Osteoblast (primary cell): ENCODE data around the gene PMIS2. TPM values are rescaled to one million over a fixed set of nuclear protein-coding genes. Genes with fewer than 3 reads are reported as not detected.

Experiments
- DNase-seq: peaks from one replicate; pipeline ENCODE4 v3.0.0; 2011; ENCODE audit warnings: low spot score, mixed read lengths; ENCODE audit not compliant: insufficient read length; ENCODE audit errors: missing footprints
- H2AFZ ChIP-seq: 2 replicates; pipeline ENCODE4 v1.6.0; 2011; ENCODE audit warnings: mild to moderate bottlenecking, low read length
- H3K27ac ChIP-seq: 2 replicates; pipeline ENCODE4 v1.5.1; 2011; ENCODE audit warnings: mild to moderate bottlenecking, low read depth, low read length, moderate library complexity
- H3K27me3 ChIP-seq: 2 replicates; pipeline ENCODE4 v1.6.0; 2012; ENCODE audit warnings: mild to moderate bottlenecking, control low read depth, inconsistent platforms, low read length, moderate library complexity; ENCODE audit not compliant: insufficient read depth
- H3K36me3 ChIP-seq: 2 replicates; pipeline ENCODE4 v1.5.1; 2011; ENCODE audit warnings: mild to moderate bottlenecking, low read length, control low read depth, moderate library complexity; ENCODE audit not compliant: insufficient read depth
- H3K4me1 ChIP-seq: 2 replicates; pipeline ENCODE4 v1.5.1; 2011; ENCODE audit warnings: mild to moderate bottlenecking, low read length, control low read depth, moderate library complexity; ENCODE audit not compliant: insufficient read depth
- H3K4me2 ChIP-seq: 2 replicates; pipeline ENCODE4 v1.6.0; 2011; ENCODE audit warnings: mild to moderate bottlenecking, low read length; ENCODE audit not compliant: insufficient read depth
- H3K4me3 ChIP-seq: fragments of 200-600 bp; sonication (generic); 3 replicates; pipeline ENCODE4 v1.5.1; 2012; ENCODE audit warnings: mild to moderate bottlenecking, low read length, inconsistent platforms; ENCODE audit not compliant: insufficient read depth
- H3K79me2 ChIP-seq: 2 replicates; pipeline ENCODE4 v1.6.0; 2012; ENCODE audit warnings: mild to moderate bottlenecking, low read length, control low read depth, inconsistent platforms; ENCODE audit not compliant: insufficient read depth
- H3K9me3 ChIP-seq: 2 replicates; pipeline ENCODE4 v1.5.1; 2011; ENCODE audit warnings: low read depth, low read length, control low read depth
- H4K20me1 ChIP-seq: 2 replicates; pipeline ENCODE4 v1.6.0; 2012; ENCODE audit warnings: mild to moderate bottlenecking, low read length, control low read depth; ENCODE audit not compliant: insufficient read depth
- CTCF ChIP-seq: IDR thresholded peaks from 2 replicates; pipeline ENCODE4 v1.5.1; 2011; ENCODE audit warnings: mild to moderate bottlenecking, low read depth, low read length, moderate library complexity; ENCODE audit errors: extremely low read depth
- total RNA-seq: library from RNA; depleted of rRNA; stranded (reverse); fragments of >200 nt; gene quantifications from 2 replicates; pipeline ENCODE4 v1.2.3, GENCODE V29; 2012

The PMIS2 gene
- total RNA-seq, 1 donor, result not detected

GRCh38 chr19:35549879-35550523 lies 36.0 kb upstream of the PMIS2 start:
- H3K4me3 ChIP-seq, result no peak overlapping the region
- H2AFZ ChIP-seq, result no peak overlapping the region
- peaks cover 6% of the 10 kb centered on the region for H3K36me3 ChIP-seq
- peak; percentile 88 for DNase-seq
- no peak overlapping the region for H3K4me2 ChIP-seq
- H3K9me3 ChIP-seq, result no peaks in the 10 kb centered on the region
- peaks cover 7% of the 10 kb centered on the region for H4K20me1 ChIP-seq
- no peak for TF ChIP-seq CTCF
- peaks cover 23% of the 10 kb centered on the region for H3K79me2 ChIP-seq
- H3K4me1 ChIP-seq, result peaks cover 6% of the 10 kb centered on the region
- no peak overlapping the region for H3K27ac ChIP-seq
- no peaks in the 10 kb centered on the region for H3K27me3 ChIP-seq

GRCh38 chr19:35551091-35551810 lies 34.7 kb upstream of the PMIS2 start:
- H3K4me1 ChIP-seq, result peaks cover 5% of the 10 kb centered on the region
- no peak overlapping the region for H3K27ac ChIP-seq
- H2AFZ ChIP-seq, result no peak overlapping the region
- H3K27me3 ChIP-seq, result no peaks in the 10 kb centered on the region
- H3K4me2 ChIP-seq, result no peak overlapping the region
- H3K4me3 ChIP-seq, result no peak overlapping the region
- H3K9me3 ChIP-seq, result no peaks in the 10 kb centered on the region
- H4K20me1 ChIP-seq, result peaks cover 7% of the 10 kb centered on the region
- H3K36me3 ChIP-seq, result peaks cover 6% of the 10 kb centered on the region
- DNase-seq, result peak; percentile 52
- peaks cover 12% of the 10 kb centered on the region for H3K79me2 ChIP-seq
- no peak for TF ChIP-seq CTCF

- Histone ChIP-seq H3K36me3 (no peaks in the 10 kb centered on the region), H3K4me2 (no peak overlapping the region), H2AFZ (no peak overlapping the region), H3K4me3 (no peak overlapping the region), H4K20me1 (peaks cover 3% of the 10 kb centered on the region), H3K27ac (no peak overlapping the region), H3K27me3 (peaks cover 4% of the 10 kb centered on the region), H3K79me2 (no peaks in the 10 kb centered on the region), H3K4me1 (no peaks in the 10 kb centered on the region), H3K9me3 (no peaks in the 10 kb centered on the region)
- DNase-seq, result peak; percentile 62
- no peak for TF ChIP-seq CTCF
Measured at GRCh38 chr19:35552534-35553384, 33.2 kb upstream of the PMIS2 start.
